B cell (primary cell): ENCODE measurements around the gene GLCCI1.

Experiments
- CTCF ChIP-seq: fragments of 200-600 bp; IDR thresholded peaks from one replicate; pipeline ENCODE4 v1.8.0; 2022; ENCODE audit warnings: antibody characterized with exemption, mild to moderate bottlenecking
- EZH2 ChIP-seq: IDR thresholded peaks from 2 replicates; pipeline ENCODE4 v1.6.1; 2012; ENCODE audit warnings: borderline replicate concordance, low read depth, mild to moderate bottlenecking, moderate library complexity, low read length; ENCODE audit not compliant: insufficient read depth, poor library complexity, severe bottlenecking

GRCh38 chr7:7920481-7920880 lies 48.1 kb upstream of the GLCCI1 start:
- no peak for TF ChIP-seq CTCF
- TF ChIP-seq EZH2, result no peak
